HepG2 (cell line): ENCODE data around the gene PCSK6. TPM values are rescaled to one million over a fixed set of nuclear protein-coding genes. Genes with fewer than 3 reads are reported as not detected.

Experiments used
- ATF7 ChIP-seq, 2 experiments: fragments of 450-650 bp in 1 of 2; sonication (generic) in 1 of 2; formaldehyde crosslinking in 1 of 2; IDR thresholded peaks; 2 replicates each; pipeline versions ENCODE4 v1.4.0 to v1.6.1; 2016 to 2020; ENCODE audit warnings: antibody characterized with exemption in 1 of 2, mild to moderate bottlenecking in 1 of 2, missing genetic modification reagents in 1 of 2
- GABPA ChIP-seq, 2 experiments: IDR thresholded peaks; 2 replicates each; pipeline ENCODE4 v1.6.1; 2011 to 2016; ENCODE audit warnings: low read depth in 2 of 2, low read length in 1 of 2, missing biosample characterization in 1 of 2, missing genetic modification characterization in 1 of 2
- HNRNPL ChIP-seq: fragments of 200-400 bp; formaldehyde crosslinking; IDR thresholded peaks from 2 replicates; pipeline ENCODE4 v1.6.1; 2017; ENCODE audit warnings: mild to moderate bottlenecking, low read depth, low read length
- PAWR ChIP-seq: sonication (generic); formaldehyde crosslinking; IDR thresholded peaks from 2 replicates; pipeline ENCODE4 v1.4.0; 2020; ENCODE audit warnings: missing genetic modification reagents, mild to moderate bottlenecking, borderline replicate concordance
- PRPF4 ChIP-seq: fragments of 200-400 bp; formaldehyde crosslinking; IDR thresholded peaks from 2 replicates; pipeline ENCODE4 v1.6.1; 2016; ENCODE audit warnings: low read length, low read depth; ENCODE audit not compliant: poor library complexity, severe bottlenecking
- RFXAP ChIP-seq: sonication (generic); formaldehyde crosslinking; IDR thresholded peaks from 2 replicates; pipeline ENCODE4 v1.4.0; 2020; ENCODE audit warnings: missing genetic modification reagents, borderline replicate concordance
- TAF1 ChIP-seq: sonication (generic); formaldehyde crosslinking; IDR thresholded peaks from 2 replicates; pipeline ENCODE4 v1.4.0; 2020; ENCODE audit warnings: missing genetic modification reagents
- ZNF331 ChIP-seq: sonication (generic); formaldehyde crosslinking; IDR thresholded peaks from 2 replicates; pipeline ENCODE4 v1.4.0; 2020; ENCODE audit warnings: missing genetic modification reagents
- ZNF549 ChIP-seq: sonication (generic); formaldehyde crosslinking; IDR thresholded peaks from 2 replicates; pipeline ENCODE4 v1.5.0; 2020; ENCODE audit warnings: missing genetic modification reagents
- ZNF83 ChIP-seq: sonication (generic); formaldehyde crosslinking; IDR thresholded peaks from 2 replicates; pipeline ENCODE4 v1.4.0; 2020; ENCODE audit warnings: missing genetic modification reagents, mild to moderate bottlenecking, borderline replicate concordance
- ZNF891 ChIP-seq: sonication (generic); formaldehyde crosslinking; IDR thresholded peaks from 2 replicates; pipeline ENCODE4 v1.5.0; 2020; ENCODE audit warnings: mild to moderate bottlenecking, missing genetic modification reagents
- polyA plus RNA-seq, 8 experiments: library from polyadenylated mRNA; depleted of rRNA in 3 of 8; stranded (reverse) in 7 of 8; unstranded in 1 of 8; fragments of >200 nt; fragmentation: Illumina TruSeq in 4 of 8; extraction: Trizol in 4 of 8; gene quantifications; 2 replicates each; pipeline versions ENCODE4 v1.2.1 to v1.2.3, GENCODE V29; 2011 to 2016; ENCODE audit warnings: low read depth in 4 of 8, missing spikeins in 1 of 8, mixed read lengths in 1 of 8; ENCODE audit not compliant: insufficient read depth in 1 of 8
- total RNA-seq, 5 experiments: library from RNA; depleted of rRNA; stranded (reverse); fragments of >200 nt; fragmentation: Illumina TruSeq; extraction: Trizol; gene quantifications; 2 replicates each; pipeline ENCODE4 v1.2.3, GENCODE V29; 2016; ENCODE audit warnings: low read depth in 1 of 5
- TF ChIP-seq, protein P1 (sequence below): IDR thresholded peaks from 2 replicates; pipeline ENCODE4 v1.6.1; 2012; ENCODE audit warnings: low read length, improper control_type of control experiment
- TF ChIP-seq, protein P2 (sequence below): sonication (generic); formaldehyde crosslinking; IDR thresholded peaks from 2 replicates; pipeline ENCODE4 v1.4.0; 2020; ENCODE audit warnings: missing genetic modification reagents, borderline replicate concordance
- TF ChIP-seq, protein P3 (sequence below): sonication (generic); formaldehyde crosslinking; IDR thresholded peaks from 2 replicates; pipeline ENCODE4 v1.8.0; 2022; ENCODE audit warnings: mild to moderate bottlenecking, missing genetic modification reagents, moderate library complexity
- TF ChIP-seq, protein P4 (sequence below): sonication (generic); formaldehyde crosslinking; IDR thresholded peaks from 2 replicates; pipeline ENCODE4 v1.5.1; 2020; ENCODE audit warnings: mild to moderate bottlenecking, missing genetic modification reagents, borderline replicate concordance

PCSK6 gene
- total and polyA plus RNA-seq, 2 of the 13 experiments (the other 11 are each of a cell fraction or from before 2014, with no cell fraction given) = 56.5 to 155 TPM

- TF ChIP-seq, protein P1, sequence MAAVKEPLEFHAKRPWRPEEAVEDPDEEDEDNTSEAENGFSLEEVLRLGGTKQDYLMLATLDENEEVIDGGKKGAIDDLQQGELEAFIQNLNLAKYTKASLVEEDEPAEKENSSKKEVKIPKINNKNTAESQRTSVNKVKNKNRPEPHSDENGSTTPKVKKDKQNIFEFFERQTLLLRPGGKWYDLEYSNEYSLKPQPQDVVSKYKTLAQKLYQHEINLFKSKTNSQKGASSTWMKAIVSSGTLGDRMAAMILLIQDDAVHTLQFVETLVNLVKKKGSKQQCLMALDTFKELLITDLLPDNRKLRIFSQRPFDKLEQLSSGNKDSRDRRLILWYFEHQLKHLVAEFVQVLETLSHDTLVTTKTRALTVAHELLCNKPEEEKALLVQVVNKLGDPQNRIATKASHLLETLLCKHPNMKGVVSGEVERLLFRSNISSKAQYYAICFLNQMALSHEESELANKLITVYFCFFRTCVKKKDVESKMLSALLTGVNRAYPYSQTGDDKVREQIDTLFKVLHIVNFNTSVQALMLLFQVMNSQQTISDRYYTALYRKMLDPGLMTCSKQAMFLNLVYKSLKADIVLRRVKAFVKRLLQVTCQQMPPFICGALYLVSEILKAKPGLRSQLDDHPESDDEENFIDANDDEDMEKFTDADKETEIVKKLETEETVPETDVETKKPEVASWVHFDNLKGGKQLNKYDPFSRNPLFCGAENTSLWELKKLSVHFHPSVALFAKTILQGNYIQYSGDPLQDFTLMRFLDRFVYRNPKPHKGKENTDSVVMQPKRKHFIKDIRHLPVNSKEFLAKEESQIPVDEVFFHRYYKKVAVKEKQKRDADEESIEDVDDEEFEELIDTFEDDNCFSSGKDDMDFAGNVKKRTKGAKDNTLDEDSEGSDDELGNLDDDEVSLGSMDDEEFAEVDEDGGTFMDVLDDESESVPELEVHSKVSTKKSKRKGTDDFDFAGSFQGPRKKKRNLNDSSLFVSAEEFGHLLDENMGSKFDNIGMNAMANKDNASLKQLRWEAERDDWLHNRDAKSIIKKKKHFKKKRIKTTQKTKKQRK = no peak
- peak; percentile 42; the same call in 1 of the 2 replicates for TF ChIP-seq HNRNPL
- no peak for TF ChIP-seq TAF1 (CRISPR knock-in tag)
- no peak for TF ChIP-seq ZNF549 (CRISPR knock-in tag)
- TF ChIP-seq ZNF331 = no peak
- TF ChIP-seq PRPF4 = peak; percentile 13
- TF ChIP-seq, protein P2, sequence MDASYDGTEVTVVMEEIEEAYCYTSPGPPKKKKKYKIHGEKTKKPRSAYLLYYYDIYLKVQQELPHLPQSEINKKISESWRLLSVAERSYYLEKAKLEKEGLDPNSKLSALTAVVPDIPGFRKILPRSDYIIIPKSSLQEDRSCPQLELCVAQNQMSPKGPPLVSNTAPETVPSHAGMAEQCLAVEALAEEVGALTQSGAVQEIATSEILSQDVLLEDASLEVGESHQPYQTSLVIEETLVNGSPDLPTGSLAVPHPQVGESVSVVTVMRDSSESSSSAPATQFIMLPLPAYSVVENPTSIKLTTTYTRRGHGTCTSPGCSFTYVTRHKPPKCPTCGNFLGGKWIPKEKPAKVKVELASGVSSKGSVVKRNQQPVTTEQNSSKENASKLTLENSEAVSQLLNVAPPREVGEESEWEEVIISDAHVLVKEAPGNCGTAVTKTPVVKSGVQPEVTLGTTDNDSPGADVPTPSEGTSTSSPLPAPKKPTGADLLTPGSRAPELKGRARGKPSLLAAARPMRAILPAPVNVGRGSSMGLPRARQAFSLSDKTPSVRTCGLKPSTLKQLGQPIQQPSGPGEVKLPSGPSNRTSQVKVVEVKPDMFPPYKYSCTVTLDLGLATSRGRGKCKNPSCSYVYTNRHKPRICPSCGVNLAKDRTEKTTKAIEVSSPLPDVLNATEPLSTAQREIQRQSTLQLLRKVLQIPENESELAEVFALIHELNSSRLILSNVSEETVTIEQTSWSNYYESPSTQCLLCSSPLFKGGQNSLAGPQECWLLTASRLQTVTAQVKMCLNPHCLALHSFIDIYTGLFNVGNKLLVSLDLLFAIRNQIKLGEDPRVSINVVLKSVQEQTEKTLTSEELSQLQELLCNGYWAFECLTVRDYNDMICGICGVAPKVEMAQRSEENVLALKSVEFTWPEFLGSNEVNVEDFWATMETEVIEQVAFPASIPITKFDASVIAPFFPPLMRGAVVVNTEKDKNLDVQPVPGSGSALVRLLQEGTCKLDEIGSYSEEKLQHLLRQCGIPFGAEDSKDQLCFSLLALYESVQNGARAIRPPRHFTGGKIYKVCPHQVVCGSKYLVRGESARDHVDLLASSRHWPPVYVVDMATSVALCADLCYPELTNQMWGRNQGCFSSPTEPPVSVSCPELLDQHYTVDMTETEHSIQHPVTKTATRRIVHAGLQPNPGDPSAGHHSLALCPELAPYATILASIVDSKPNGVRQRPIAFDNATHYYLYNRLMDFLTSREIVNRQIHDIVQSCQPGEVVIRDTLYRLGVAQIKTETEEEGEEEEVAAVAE (CRISPR knock-in tag) = no peak
- TF ChIP-seq, protein P3, sequence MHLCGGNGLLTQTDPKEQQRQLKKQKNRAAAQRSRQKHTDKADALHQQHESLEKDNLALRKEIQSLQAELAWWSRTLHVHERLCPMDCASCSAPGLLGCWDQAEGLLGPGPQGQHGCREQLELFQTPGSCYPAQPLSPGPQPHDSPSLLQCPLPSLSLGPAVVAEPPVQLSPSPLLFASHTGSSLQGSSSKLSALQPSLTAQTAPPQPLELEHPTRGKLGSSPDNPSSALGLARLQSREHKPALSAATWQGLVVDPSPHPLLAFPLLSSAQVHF (CRISPR knock-in tag) = no peak
- no peak for TF ChIP-seq RFXAP (CRISPR knock-in tag)
- no peak for TF ChIP-seq GABPA (IDR thresholded peaks at IDR 0.05; ENCODE audit: low read depth, low read length)
- no peak for TF ChIP-seq GABPA (CRISPR knock-in tag; IDR thresholded peaks at IDR 0.05; ENCODE audit: low read depth)
- TF ChIP-seq PAWR (CRISPR knock-in tag) = no peak
- TF ChIP-seq, protein P4, sequence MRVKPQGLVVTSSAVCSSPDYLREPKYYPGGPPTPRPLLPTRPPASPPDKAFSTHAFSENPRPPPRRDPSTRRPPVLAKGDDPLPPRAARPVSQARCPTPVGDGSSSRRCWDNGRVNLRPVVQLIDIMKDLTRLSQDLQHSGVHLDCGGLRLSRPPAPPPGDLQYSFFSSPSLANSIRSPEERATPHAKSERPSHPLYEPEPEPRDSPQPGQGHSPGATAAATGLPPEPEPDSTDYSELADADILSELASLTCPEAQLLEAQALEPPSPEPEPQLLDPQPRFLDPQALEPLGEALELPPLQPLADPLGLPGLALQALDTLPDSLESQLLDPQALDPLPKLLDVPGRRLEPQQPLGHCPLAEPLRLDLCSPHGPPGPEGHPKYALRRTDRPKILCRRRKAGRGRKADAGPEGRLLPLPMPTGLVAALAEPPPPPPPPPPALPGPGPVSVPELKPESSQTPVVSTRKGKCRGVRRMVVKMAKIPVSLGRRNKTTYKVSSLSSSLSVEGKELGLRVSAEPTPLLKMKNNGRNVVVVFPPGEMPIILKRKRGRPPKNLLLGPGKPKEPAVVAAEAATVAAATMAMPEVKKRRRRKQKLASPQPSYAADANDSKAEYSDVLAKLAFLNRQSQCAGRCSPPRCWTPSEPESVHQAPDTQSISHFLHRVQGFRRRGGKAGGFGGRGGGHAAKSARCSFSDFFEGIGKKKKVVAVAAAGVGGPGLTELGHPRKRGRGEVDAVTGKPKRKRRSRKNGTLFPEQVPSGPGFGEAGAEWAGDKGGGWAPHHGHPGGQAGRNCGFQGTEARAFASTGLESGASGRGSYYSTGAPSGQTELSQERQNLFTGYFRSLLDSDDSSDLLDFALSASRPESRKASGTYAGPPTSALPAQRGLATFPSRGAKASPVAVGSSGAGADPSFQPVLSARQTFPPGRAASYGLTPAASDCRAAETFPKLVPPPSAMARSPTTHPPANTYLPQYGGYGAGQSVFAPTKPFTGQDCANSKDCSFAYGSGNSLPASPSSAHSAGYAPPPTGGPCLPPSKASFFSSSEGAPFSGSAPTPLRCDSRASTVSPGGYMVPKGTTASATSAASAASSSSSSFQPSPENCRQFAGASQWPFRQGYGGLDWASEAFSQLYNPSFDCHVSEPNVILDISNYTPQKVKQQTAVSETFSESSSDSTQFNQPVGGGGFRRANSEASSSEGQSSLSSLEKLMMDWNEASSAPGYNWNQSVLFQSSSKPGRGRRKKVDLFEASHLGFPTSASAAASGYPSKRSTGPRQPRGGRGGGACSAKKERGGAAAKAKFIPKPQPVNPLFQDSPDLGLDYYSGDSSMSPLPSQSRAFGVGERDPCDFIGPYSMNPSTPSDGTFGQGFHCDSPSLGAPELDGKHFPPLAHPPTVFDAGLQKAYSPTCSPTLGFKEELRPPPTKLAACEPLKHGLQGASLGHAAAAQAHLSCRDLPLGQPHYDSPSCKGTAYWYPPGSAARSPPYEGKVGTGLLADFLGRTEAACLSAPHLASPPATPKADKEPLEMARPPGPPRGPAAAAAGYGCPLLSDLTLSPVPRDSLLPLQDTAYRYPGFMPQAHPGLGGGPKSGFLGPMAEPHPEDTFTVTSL (CRISPR knock-in tag) = no peak
- TF ChIP-seq ZNF891 (CRISPR knock-in tag) = 0 out of 2 replicates have a peak, but pooled peaks have one; percentile 13
- TF ChIP-seq ATF7 (IDR thresholded peaks at IDR 0.05) = no peak
- no peak for TF ChIP-seq ATF7 (CRISPR knock-in tag; IDR thresholded peaks at IDR 0.05)
- no peak for TF ChIP-seq ZNF83 (CRISPR knock-in tag)
Measured at GRCh38 chr15:101528917-101529299, 39.4 kb upstream of the PCSK6 start (continued).
